ENCODE results near the gene ADIPOR1.
"Not testable (repeated sequence)": the region's sequence is repeated elsewhere in the genome, so short reads cannot be mapped to it uniquely, and the experiment has no call there.

The ADIPOR1 gene

DNA sequence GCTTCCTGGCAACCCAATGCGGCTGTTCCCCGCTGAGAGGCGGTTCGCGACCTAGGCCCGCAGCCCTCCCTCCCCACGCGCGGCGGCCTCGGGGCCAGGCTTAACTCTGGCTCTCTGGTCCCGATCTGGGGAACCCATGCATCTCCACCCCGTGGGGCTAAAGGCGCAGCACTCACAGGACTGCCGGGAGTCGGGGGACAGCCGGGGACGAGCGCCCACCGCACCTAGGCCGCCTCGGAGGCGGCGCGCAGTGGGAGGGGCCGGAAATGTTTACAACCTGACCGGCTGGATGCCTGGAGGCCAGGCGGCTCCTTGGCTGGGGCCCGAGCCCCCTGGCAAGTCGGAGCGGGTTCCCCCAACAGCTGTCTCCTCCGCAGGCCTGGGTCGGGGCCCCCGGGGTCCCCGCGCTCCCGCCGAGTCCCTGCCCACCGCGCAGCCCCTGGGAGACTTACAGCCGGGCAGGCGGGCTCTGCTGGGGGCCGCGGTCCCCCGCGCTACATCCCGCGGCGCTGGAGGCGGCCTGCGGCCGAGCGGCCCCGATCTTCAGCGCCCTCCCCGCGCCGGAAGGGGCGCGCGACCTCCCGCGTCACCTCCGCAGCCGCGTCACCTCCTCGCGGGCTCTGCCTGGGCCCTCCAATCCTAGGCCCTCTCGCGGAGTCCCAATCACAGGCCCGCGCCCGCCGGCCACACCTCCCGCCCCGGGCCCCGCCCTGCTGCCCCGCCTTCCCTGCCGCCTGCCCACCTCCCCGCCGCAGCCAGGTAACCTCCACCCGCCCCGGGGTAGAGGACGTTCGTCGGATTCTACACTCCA lies at the start of gene ADIPOR1:
Gene ADIPOR1 (minus strand): TSS at position 580 of the 811 bp plus-strand sequence. CDS start 7,242 bp downstream, outside the sequence.
- POLR2A ChIA-PET = no interaction called here
- CTCF ChIA-PET = no interaction called here
- peak; percentile 99 for DNase-seq (ENCODE audit: extremely low spot score)
- peak; percentile 14 for TF ChIP-seq CTCF (IDR thresholded peaks at IDR 0.05; ENCODE audit: control extremely low read depth, extremely low read depth, low read depth, missing control alignments)

- TF ChIP-seq CTCF (IDR thresholded peaks at IDR 0.05; ENCODE audit: control extremely low read depth, extremely low read depth, low read depth, missing control alignments) = no peak
- DNase-seq (ENCODE audit: extremely low spot score) = peak; percentile 94
- CTCF ChIA-PET = interaction anchor here (0.7 to 4.6 kb wide), 8 partner anchors 8 to 266 kb away, joined by 3 to 26 read pairs (median 4); partner anchors contain the start of genes KLHL12 and PPFIA4
- POLR2A ChIA-PET = interaction anchor here (0.6 to 0.7 kb wide), 3 partner anchors 14 to 199 kb away, joined by 3 to 4 read pairs (median 4); partner anchors contain the start of gene KDM5B
These were observed 49.1 kb upstream of the ADIPOR1 start, which contains the start of gene TMEM183A for GRCh38 chr1:203006948-203007871. TSS of gene TMEM183A (plus strand) at chr1:203007374. CDS start at chr1:203007466, 92 bp downstream.

GRCh38 chr1:203005395-203006142 lies 47.5 kb upstream of the ADIPOR1 start:
- CTCF ChIA-PET = interaction anchor here (1.2 to 2.0 kb wide), 3 partner anchors 26 to 267 kb away, joined by 3 to 5 read pairs (median 4); partner anchors contain the start of gene KLHL12
- POLR2A ChIA-PET; DNase-seq (ENCODE audit: extremely low spot score): not testable (repeated sequence)

GRCh38 chr1:203002951-203003350 lies 44.8 kb upstream of the ADIPOR1 start:
- POLR2A ChIA-PET = no interaction called here
- CTCF ChIA-PET = no interaction called here
- TF ChIP-seq CTCF (IDR thresholded peaks at IDR 0.05; ENCODE audit: control extremely low read depth, extremely low read depth, low read depth, missing control alignments) = no peak
- no peak for DNase-seq (ENCODE audit: extremely low spot score)

DNA sequence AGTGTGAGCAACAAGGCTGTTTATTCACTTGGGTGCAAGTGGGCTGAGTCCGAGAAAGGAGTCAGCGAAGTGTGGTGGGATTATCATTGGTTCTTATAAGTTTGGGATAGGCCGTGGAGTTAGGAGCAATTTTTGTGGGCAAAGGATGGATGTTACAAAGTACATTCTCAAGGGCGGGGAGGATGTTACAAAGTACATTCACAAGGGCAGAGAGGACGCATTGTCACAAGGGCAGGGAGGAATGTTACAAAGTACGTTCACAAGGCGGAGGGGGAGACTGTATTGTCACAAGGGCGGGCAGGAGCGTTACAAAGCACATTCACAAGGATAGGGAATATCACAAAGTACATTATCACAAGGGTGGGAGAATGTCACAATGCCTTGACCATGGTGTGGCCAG lies 43.9 kb upstream of the ADIPOR1 start:
- ChIA-PET POLR2A (no interaction called here), CTCF (interaction anchor here (1.2 kb wide), 1 partner anchor 265 kb away, joined by 3 read pairs; no protein-coding TSS in a partner anchor)
- no peak for TF ChIP-seq CTCF (IDR thresholded peaks at IDR 0.05; ENCODE audit: control extremely low read depth, extremely low read depth, low read depth, missing control alignments)
- no peak for DNase-seq (ENCODE audit: extremely low spot score)

DNA sequence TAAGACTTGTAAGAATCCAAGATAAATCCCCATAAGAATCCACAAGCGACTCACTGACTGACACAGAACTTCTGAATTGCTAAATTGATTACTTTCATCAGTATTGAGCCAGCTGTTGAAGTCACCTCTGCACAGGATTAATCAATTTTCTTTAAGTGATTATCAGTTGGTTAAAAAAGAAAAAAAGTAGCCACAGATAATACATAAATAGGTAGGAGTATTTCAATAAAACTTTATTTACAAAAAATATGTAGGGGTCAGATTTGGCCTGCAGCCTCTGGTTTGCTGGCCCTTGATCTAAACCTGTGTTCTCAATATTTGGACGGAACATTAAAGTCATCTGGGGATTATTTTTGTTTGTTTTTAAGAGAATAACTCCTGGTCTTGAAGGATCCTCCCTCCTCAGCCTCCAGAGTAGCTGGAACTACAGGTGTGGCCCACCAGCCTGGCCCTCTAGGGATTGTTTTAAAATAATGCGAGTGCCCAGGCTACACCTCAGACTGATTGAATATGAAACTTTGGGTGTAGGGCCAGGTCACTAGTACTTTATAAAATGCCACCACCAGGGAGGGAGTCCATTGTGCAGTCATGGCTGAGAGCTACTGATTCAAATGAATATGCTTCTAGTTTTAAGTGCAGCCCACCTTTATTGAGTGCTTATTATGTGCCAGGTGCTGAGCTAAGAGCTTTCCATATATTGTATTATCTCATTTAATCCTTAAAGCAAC lies 42.3 kb upstream of the ADIPOR1 start:
- DNase-seq (ENCODE audit: extremely low spot score) = no peak
- POLR2A ChIA-PET = interaction anchor here (0.6 kb wide), 1 partner anchor 327 kb away, joined by 3 read pairs; no protein-coding TSS in a partner anchor
- TF ChIP-seq CTCF (IDR thresholded peaks at IDR 0.05; ENCODE audit: control extremely low read depth, extremely low read depth, low read depth, missing control alignments) = no peak
- CTCF ChIA-PET = interaction anchor here (0.8 to 3.8 kb wide), 20 partner anchors 8 to 267 kb away, joined by 3 to 55 read pairs (median 4); partner anchors contain the start of genes CYB5R1, PPFIA4 and TMEM183A

Data from GM10248 (cell line).